HUES6 (cell line): ENCODE results near the gene ACO2.
"Not testable (repeated sequence)": the region's sequence is repeated elsewhere in the genome, so short reads cannot be mapped to it uniquely, and the experiment has no call there.

Experiments used
- H3K27ac ChIP-seq: 2 replicates; pipeline ENCODE4 v1.7.0; 2013; ENCODE audit warnings: low read depth, mild to moderate bottlenecking, low read length, inconsistent platforms
- H3K27me3 ChIP-seq: 2 replicates; pipeline ENCODE4 v1.6.1; 2013; ENCODE audit warnings: low read length; ENCODE audit not compliant: control insufficient read depth, insufficient read depth
- H3K36me3 ChIP-seq: 2 replicates; pipeline ENCODE4 v1.6.1; 2013; ENCODE audit warnings: low read length; ENCODE audit not compliant: control insufficient read depth, insufficient read depth
- H3K4me1 ChIP-seq: 2 replicates; pipeline ENCODE4 v1.6.1; 2013; ENCODE audit warnings: low read length; ENCODE audit not compliant: control insufficient read depth, insufficient read depth
- H3K4me3 ChIP-seq: 2 replicates; pipeline ENCODE4 v1.5.1; 2013; ENCODE audit warnings: low read depth, low read length
- H3K9ac ChIP-seq: one replicate; pipeline ENCODE4 v1.6.1; 2013; ENCODE audit warnings: mild to moderate bottlenecking, low read length
- H3K9me3 ChIP-seq: 2 replicates; pipeline ENCODE4 v1.6.1; 2013; ENCODE audit warnings: low read depth, low read length; ENCODE audit not compliant: control insufficient read depth, insufficient read depth

The ACO2 gene

GRCh38 chr22:41563051-41563711 lies 94.3 kb downstream of the ACO2 start:
- no peaks in the 10 kb centered on the region for H3K27me3 ChIP-seq
- H3K27ac ChIP-seq = no peak overlapping the region
- H3K9me3 ChIP-seq = no peaks in the 10 kb centered on the region
- H3K4me1 ChIP-seq = peaks cover 35% of the 10 kb centered on the region
- no peak overlapping the region; the same call in 1 of the 2 replicates for H3K4me3 ChIP-seq
- H3K36me3 ChIP-seq = no peaks in the 10 kb centered on the region
- peak overlapping the region; percentile 27 for H3K9ac ChIP-seq

GRCh38 chr22:41564563-41564962 lies 95.6 kb downstream of the ACO2 start:
- Histone ChIP-seq H3K36me3 (no peaks in the 10 kb centered on the region), H3K9ac (no peak overlapping the region), H3K27ac (no peak overlapping the region), H3K4me3 (no peak overlapping the region), H3K4me1 (peaks cover 35% of the 10 kb centered on the region), H3K9me3 (no peaks in the 10 kb centered on the region), H3K27me3 (no peaks in the 10 kb centered on the region)

- H3K4me1 ChIP-seq = peaks cover 29% of the 10 kb centered on the region
- H3K27ac ChIP-seq = no peak overlapping the region
- H3K27me3 ChIP-seq = no peaks in the 10 kb centered on the region
- no peaks in the 10 kb centered on the region for H3K36me3 ChIP-seq
- H3K9ac ChIP-seq = no peak overlapping the region
- no peaks in the 10 kb centered on the region for H3K9me3 ChIP-seq
- H3K4me3 ChIP-seq = no peak overlapping the region
Observed at GRCh38 chr22:41565403-41566054, 96.6 kb downstream of the ACO2 start.

GRCh38 chr22:41567512-41567768 lies 98.5 kb downstream of the ACO2 start:
- no peak overlapping the region for H3K9ac ChIP-seq
- H3K27me3 ChIP-seq = no peaks in the 10 kb centered on the region
- no peaks in the 10 kb centered on the region for H3K9me3 ChIP-seq
- H3K4me1 ChIP-seq = peaks cover 10% of the 10 kb centered on the region; the same call in 1 of the 2 replicates
- no peak overlapping the region for H3K4me3 ChIP-seq
- H3K27ac ChIP-seq = no peak overlapping the region
- H3K36me3 ChIP-seq = no peaks in the 10 kb centered on the region

- no peak overlapping the region for H3K9ac ChIP-seq
- no peak overlapping the region for H3K27ac ChIP-seq
- no peak overlapping the region for H3K4me3 ChIP-seq
- no peaks in the 10 kb centered on the region for H3K27me3 ChIP-seq
- no peaks in the 10 kb centered on the region for H3K36me3 ChIP-seq
- H3K4me1 ChIP-seq = no peaks in the 10 kb centered on the region; the same call in 1 of the 2 replicates
- no peaks in the 10 kb centered on the region for H3K9me3 ChIP-seq
Observed at GRCh38 chr22:41568811-41569210, 99.9 kb downstream of the ACO2 start.

- Histone ChIP-seq H3K27me3 (no peaks in the 10 kb centered on the region), H3K4me1 (no peaks in the 10 kb centered on the region; the same call in 1 of the 2 replicates), H3K36me3 (no peaks in the 10 kb centered on the region), H3K4me3 (no peak overlapping the region), H3K27ac (no peak overlapping the region), H3K9me3 (no peaks in the 10 kb centered on the region), H3K9ac (no peak overlapping the region)
Observed at GRCh38 chr22:41570221-41570620, 101.3 kb downstream of the ACO2 start.

- H3K27me3 ChIP-seq = no peaks in the 10 kb centered on the region
- H3K36me3 ChIP-seq = no peaks in the 10 kb centered on the region
- no peak overlapping the region for H3K27ac ChIP-seq
- no peak overlapping the region for H3K9ac ChIP-seq
- no peaks in the 10 kb centered on the region for H3K4me1 ChIP-seq
- H3K4me3 ChIP-seq = no peak overlapping the region
- H3K9me3 ChIP-seq = no peaks in the 10 kb centered on the region
Observed at GRCh38 chr22:41571786-41572185, 102.9 kb downstream of the ACO2 start.

- not testable (repeated sequence) for H3K27me3 ChIP-seq, H3K9ac ChIP-seq, H3K9me3 ChIP-seq, H3K4me3 ChIP-seq, H3K4me1 ChIP-seq, H3K27ac ChIP-seq, H3K36me3 ChIP-seq
Observed at GRCh38 chr22:41572305-41572704, 103.4 kb downstream of the ACO2 start.

GRCh38 chr22:41573677-41574076 lies 104.8 kb downstream of the ACO2 start:
- Histone ChIP-seq H3K9me3 (no peaks in the 10 kb centered on the region), H3K27ac (no peak overlapping the region), H3K9ac (no peak overlapping the region), H3K27me3 (no peaks in the 10 kb centered on the region), H3K36me3 (no peaks in the 10 kb centered on the region), H3K4me3 (no peak overlapping the region), H3K4me1 (no peaks in the 10 kb centered on the region)

- Histone ChIP-seq H3K27me3 (no peaks in the 10 kb centered on the region), H3K36me3 (no peaks in the 10 kb centered on the region), H3K27ac (no peak overlapping the region), H3K4me3 (no peak overlapping the region), H3K9me3 (no peaks in the 10 kb centered on the region), H3K9ac (no peak overlapping the region), H3K4me1 (no peaks in the 10 kb centered on the region)
Observed at GRCh38 chr22:41574847-41575381, 106.0 kb downstream of the ACO2 start.

GRCh38 chr22:41575533-41575932 lies 106.6 kb downstream of the ACO2 start:
- H3K36me3 ChIP-seq = no peaks in the 10 kb centered on the region
- H3K27ac ChIP-seq = no peak overlapping the region
- H3K4me1 ChIP-seq = no peaks in the 10 kb centered on the region
- no peaks in the 10 kb centered on the region for H3K27me3 ChIP-seq
- H3K4me3 ChIP-seq = no peak overlapping the region
- no peak overlapping the region for H3K9ac ChIP-seq
- H3K9me3 ChIP-seq = no peaks in the 10 kb centered on the region
